Measurements from ENCODE around the gene KCNK7.
"Not testable (repeated sequence)": the region's sequence is repeated elsewhere in the genome, so short reads cannot be mapped to it uniquely, and the experiment has no call there.

The KCNK7 gene

GRCh38 chr11:65640483-65641296 is 45.1 kb upstream of the KCNK7 start:
- peaks cover 63 to 65% of the 10 kb centered on the region in 2 experiments for H3K4me1 ChIP-seq (ENCODE audit: control insufficient read depth in 1 of 2, insufficient read depth in 1 of 2, low read depth in 1 of 2, low read length in 1 of 2)
- no peaks in the 10 kb centered on the region for H3K9me3 ChIP-seq
- peak overlapping the region; percentile 100 for H3K27ac ChIP-seq
- no peaks in the 10 kb centered on the region for H3K27me3 ChIP-seq
- H3K4me3 ChIP-seq (ENCODE audit: low read depth in 1 of 2, low read length in 1 of 2), result peak overlapping the region; percentile 83 to 90
- TF ChIP-seq, protein P1, sequence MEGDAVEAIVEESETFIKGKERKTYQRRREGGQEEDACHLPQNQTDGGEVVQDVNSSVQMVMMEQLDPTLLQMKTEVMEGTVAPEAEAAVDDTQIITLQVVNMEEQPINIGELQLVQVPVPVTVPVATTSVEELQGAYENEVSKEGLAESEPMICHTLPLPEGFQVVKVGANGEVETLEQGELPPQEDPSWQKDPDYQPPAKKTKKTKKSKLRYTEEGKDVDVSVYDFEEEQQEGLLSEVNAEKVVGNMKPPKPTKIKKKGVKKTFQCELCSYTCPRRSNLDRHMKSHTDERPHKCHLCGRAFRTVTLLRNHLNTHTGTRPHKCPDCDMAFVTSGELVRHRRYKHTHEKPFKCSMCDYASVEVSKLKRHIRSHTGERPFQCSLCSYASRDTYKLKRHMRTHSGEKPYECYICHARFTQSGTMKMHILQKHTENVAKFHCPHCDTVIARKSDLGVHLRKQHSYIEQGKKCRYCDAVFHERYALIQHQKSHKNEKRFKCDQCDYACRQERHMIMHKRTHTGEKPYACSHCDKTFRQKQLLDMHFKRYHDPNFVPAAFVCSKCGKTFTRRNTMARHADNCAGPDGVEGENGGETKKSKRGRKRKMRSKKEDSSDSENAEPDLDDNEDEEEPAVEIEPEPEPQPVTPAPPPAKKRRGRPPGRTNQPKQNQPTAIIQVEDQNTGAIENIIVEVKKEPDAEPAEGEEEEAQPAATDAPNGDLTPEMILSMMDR (IDR thresholded peaks at IDR 0.05), result no peak
- H3K36me3 ChIP-seq, result peaks cover 61% of the 10 kb centered on the region

DNA sequence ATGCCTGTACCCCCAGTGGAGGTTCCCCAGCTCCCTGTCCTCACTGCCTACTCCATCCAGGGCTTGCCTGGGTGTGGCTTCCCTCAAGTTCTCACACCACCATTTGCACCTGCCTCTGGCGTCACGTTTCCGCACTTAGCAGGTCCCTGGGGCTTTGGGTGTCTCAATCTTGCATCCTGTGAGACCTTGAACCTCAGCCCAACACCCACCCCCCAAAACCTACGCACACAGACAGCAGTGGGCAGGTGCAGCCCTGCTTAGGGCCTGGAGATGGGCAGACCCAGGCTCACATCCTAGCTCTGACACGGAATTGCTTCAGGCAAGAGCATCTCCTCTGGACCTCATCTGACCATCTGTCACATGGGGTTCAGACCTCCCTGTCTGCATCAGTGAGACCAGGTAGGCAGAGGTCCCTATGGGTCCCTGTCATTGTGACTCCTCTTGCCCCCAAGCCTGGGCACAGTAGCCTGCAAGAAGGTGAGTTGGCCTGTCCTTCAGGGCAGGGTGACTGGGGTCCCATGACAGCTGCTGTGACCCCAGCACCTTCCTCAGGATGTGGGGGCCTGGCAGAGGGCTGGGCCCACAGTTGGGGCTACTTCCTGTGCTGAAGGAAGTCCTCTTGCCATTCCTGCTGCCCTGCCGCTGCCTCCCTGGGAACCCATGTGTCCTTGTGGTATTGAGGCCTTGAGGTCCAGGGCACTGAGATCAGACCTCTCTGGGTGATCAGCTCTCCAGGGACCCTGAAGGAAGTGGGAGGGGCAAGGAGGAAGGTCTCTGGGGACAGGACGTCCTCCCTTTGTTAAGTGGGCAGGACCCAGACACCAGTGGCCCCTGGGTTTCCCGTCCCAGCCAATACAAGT is 44.3 kb upstream of the KCNK7 start:
- H3K36me3 ChIP-seq, result peaks cover 61% of the 10 kb centered on the region
- no peaks in the 10 kb centered on the region for H3K27me3 ChIP-seq
- TF ChIP-seq, protein P1 (IDR thresholded peaks at IDR 0.05), result no peak
- H3K4me3 ChIP-seq (ENCODE audit: low read depth in 1 of 2, low read length in 1 of 2), result peak overlapping the region; percentile 83 to 90
- no peaks in the 10 kb centered on the region for H3K9me3 ChIP-seq
- H3K27ac ChIP-seq, result peak overlapping the region; percentile 100
- peaks cover 63 to 65% of the 10 kb centered on the region in 2 experiments for H3K4me1 ChIP-seq (ENCODE audit: control insufficient read depth in 1 of 2, insufficient read depth in 1 of 2, low read depth in 1 of 2, low read length in 1 of 2)

- H3K4me1 ChIP-seq (ENCODE audit: control insufficient read depth in 1 of 2, insufficient read depth in 1 of 2, low read depth in 1 of 2, low read length in 1 of 2), result peaks cover 63 to 64% of the 10 kb centered on the region in 2 experiments
- H3K27ac ChIP-seq, result peak overlapping the region; percentile 100
- peaks cover 61% of the 10 kb centered on the region for H3K36me3 ChIP-seq
- H3K9me3 ChIP-seq, H3K27me3 ChIP-seq: not testable (repeated sequence)
- H3K4me3 ChIP-seq (ENCODE audit: low read depth in 1 of 2, low read length in 1 of 2), result peak overlapping the region; percentile 83 to 90
These were observed 43.6 kb upstream of the KCNK7 start for GRCh38 chr11:65639228-65639597.

- Histone ChIP-seq H3K4me3 (ENCODE audit: low read depth in 1 of 2, low read length in 1 of 2) (peak within 1 kb of the TSS; percentile 83 to 90), H3K4me1 (ENCODE audit: control insufficient read depth in 1 of 2, insufficient read depth in 1 of 2, low read depth in 1 of 2, low read length in 1 of 2) (peaks cover 51 to 53% of the 10 kb centered on the region in 2 experiments), H3K27me3 (no peaks in the 10 kb centered on the region), H3K36me3 (peaks cover 61% of the 10 kb centered on the region), H3K27ac (peak within 1 kb of the TSS; percentile 100), H3K9me3 (no peaks in the 10 kb centered on the region)
- TF ChIP-seq, protein P1 (IDR thresholded peaks at IDR 0.05), result peak; percentile 41
These were observed 42.3 kb upstream of the KCNK7 start, which contains the start of gene SIPA1 for GRCh38 chr11:65637794-65638419. TSS of gene SIPA1 (plus strand) at chr11:65638101. CDS start at chr11:65640922, 2,821 bp downstream.

DNA sequence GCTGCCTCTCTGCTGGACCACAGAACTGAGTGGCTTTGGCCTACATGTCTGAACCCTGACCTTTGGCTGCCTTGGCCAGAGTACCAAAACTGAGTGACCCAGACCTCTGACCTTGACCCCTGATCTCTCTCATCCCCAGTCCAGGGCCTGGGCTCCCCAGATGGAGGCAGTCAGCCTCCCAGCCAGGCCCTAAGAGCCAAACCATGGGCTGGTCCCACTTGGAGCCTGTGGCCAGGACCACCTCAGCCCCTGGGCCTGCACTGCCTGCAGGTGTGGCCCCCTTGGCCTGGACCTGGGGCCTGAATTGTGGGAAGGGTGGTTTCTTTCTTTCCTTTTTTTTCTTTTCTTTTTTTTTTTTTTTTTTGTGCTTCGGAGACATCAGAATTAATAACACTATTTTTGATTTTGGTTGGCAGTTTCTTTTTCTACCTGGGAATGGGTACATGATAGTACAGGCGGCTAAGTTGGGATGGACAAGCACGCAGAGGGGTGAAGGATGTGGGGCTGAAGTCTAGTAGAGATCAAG is 41.5 kb upstream of the KCNK7 start:
- Histone ChIP-seq H3K9me3 (no peaks in the 10 kb centered on the region), H3K27me3 (no peaks in the 10 kb centered on the region), H3K4me1 (ENCODE audit: control insufficient read depth in 1 of 2, insufficient read depth in 1 of 2, low read depth in 1 of 2, low read length in 1 of 2) (peaks cover 43 to 46% of the 10 kb centered on the region in 2 experiments), H3K4me3 (ENCODE audit: low read depth in 1 of 2, low read length in 1 of 2) (peak overlapping the region; percentile 83 to 90), H3K27ac (peak overlapping the region; percentile 100), H3K36me3 (peaks cover 58% of the 10 kb centered on the region)
- TF ChIP-seq, protein P1 (IDR thresholded peaks at IDR 0.05), result no peak

Data from neutrophil (primary cell).